GM21447 (cell line): ENCODE data around the gene DUXA.
"Not testable (repeated sequence)": the region's sequence is repeated elsewhere in the genome, so short reads cannot be mapped to it uniquely, and the experiment has no call there.

ENCODE experiments used
- ATAC-seq: cut with Tn5 transposase; IDR thresholded peaks from one replicate; pipeline ENCODE4 v1.9.1; 2021; ENCODE audit not compliant: unreplicated experiment

The DUXA gene

DNA sequence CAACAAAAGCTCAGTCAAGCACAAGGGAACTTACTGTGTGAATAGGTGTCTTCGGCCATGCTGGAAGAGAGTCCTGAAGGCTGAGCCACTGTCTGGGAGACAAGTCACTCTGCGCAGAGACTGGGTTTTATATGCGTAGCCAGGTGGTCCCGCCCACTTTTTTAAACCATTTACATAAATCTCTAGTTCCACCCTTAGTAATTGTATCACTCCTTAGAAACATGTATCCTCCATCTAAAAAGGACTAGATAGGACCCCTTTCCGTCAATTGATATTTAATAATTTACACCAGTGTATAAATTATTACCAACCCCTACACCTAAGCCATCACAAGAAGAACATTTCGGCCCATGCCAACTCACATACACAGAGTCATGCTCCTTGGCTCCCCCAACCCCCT is at the start of gene DUXA:
TSS of gene DUXA (minus strand) at position 101 of the 400 bp plus-strand sequence. CDS start at position 59, 42 bp downstream.
- no peak for ATAC-seq

GRCh38 chr19:57212109-57212508 is 44.8 kb upstream of the DUXA start:
- no peak for ATAC-seq

DNA sequence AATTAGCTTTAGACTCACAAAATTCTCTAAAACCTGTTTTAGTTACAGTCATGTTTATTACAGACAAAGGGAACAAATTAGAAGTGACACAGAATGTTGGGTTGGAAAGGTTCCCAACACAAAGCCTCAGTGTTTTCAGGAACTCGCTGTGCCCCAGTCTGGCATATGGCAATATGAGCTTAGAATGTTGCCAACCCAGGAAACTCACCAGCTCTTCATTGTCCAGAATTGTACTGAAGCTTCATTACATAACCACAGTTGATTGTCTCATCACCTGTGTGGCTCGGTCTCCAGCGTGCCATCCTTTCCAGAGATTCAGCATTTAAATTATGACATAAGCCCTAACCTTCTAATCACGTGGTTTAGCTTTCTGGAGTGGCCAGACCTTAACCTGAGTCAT is 43.1 kb upstream of the DUXA start:
- no peak for ATAC-seq

- ATAC-seq, result no peak
These were observed 34.9 kb upstream of the DUXA start for GRCh38 chr19:57202160-57202559.

DNA sequence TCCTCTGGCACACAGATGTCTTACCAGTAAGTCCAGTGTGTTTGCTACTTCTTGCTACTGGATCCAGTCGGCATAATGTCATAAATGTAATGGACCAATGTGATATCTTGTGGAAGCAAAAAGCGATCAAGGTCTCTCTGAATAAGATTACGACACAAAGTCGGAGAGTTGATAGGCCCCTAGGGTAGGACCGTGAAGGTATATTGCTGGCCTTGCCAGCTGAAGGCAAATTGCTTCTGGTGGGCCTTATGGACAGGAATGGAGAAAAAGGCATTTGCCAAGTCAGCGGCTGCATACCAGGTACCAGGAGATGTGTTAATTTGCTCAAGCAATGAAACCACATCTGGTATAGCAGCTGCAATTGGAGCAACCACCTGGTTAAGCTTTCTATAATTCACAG is 30.6 kb upstream of the DUXA start:
- not testable (repeated sequence) for ATAC-seq

- ATAC-seq, result no peak
These were observed 25.7 kb upstream of the DUXA start for GRCh38 chr19:57192993-57193392.

DNA sequence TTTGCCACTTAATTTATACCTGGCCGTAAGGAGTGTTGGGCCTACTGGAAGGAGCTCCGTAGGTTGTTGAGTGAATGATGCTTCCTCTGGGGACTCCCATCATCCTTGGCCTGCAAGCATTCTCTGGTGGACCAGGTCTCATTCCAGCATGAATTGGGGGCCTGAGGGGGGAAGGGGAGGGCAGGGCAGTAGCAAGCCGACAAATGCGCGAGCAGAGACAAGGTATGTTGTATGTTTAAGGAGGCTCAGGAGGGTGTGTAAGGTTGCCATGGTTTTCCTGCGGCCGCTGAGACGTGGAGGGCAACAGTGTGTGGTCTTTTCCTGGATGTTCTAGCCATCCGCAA is 24.8 kb upstream of the DUXA start:
- ATAC-seq, result no peak

GRCh38 chr19:57191141-57192076 is 24.1 kb upstream of the DUXA start, which contains the start of gene ZNF264:
Gene ZNF264, plus strand, starts transcription at chr19:57191500. Its CDS starts 414 bp downstream, at chr19:57191914.
- ATAC-seq, result peak; percentile 93

DNA sequence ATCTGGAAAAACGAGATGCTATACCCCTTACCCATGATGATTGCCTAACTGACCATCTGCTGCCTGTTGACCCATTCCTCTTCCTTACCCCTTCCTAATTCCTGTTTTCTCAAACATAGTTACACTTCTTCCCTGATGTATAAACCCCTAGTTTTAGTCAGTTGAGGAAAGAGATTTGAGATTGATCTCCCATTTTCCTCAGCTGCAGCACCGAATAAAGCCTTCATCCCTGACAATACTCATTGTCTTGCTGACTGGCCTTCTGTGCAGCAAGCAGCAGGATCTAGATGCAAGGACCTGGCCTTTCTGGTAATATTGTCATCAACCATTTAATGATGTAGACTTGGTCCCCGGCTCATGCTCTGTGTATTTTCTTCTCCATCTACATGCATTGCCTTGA is 23.0 kb upstream of the DUXA start:
- ATAC-seq, result no peak

DNA sequence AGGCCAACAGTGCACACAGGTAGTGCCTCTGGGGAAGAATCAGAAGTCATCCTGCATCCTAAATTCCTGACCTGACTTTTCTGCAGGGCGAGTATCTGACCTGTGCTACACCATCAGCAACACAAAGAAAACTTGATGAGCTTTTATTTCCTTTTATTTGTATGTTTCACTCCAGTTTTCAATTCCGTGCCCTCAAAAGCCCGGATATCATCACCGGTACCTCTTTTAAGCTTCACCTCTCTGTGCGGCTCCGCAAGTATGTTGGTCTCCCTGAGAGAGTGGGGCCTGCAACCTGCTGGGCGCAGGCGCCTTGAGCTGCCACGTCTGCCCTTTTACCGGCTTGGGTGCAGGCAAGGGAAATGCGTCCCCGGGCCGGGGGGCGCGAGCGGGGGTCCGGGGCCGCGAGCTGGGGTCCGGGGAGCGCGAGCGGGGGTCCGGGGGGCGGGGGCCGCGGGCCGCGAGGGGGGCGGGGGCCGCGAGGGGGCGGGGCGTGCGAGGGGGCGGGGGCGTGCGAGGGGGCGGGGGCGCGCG is 4.3 kb upstream of the DUXA start:
- no peak for ATAC-seq

- ATAC-seq, result no peak
These were observed 1.4 kb downstream of the DUXA start for GRCh38 chr19:57165846-57166245.

GRCh38 chr19:57161985-57162539 is 5.2 kb downstream of the DUXA start:
- ATAC-seq, result no peak

DNA sequence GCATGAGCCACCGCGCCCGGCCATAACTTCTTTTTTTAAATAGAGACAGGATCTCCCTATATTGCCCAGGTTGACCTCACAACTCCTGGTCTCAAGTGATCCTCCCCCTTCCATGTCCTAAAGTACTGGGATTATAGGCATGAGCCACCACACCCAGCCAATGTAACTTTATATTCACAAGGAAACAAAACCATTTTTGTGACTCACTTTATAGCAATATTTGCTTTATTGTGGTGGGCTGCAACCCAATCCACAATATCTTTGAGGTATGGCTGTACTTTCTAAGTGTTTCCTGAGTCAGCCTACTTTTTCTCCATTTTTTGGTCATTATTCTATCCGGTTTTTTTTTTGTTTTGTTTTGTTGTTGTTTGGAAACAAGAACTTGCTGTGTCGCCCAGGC is 14.4 kb downstream of the DUXA start:
- ATAC-seq, result no peak

- no peak for ATAC-seq
These were observed 25.6 kb downstream of the DUXA start for GRCh38 chr19:57141699-57142098.

DNA sequence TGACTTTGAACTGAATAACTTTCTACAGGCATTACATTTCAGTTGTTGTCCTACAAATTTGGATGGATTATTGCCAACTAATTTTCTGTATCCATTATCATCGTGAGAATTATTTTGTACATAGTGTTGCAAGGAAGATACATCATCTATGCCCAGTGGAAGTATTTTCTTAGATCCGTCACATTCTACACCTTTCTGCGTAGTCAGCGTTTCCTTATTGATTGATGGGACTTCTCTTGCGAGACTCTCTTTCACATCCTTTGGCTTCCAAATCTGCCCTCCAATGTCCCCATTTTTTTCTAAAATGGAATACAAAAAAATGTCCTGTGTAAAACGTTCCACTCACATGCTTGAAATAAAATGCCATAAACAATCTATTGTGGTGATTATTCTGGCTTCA is 31.5 kb downstream of the DUXA start:
- no peak for ATAC-seq

DNA sequence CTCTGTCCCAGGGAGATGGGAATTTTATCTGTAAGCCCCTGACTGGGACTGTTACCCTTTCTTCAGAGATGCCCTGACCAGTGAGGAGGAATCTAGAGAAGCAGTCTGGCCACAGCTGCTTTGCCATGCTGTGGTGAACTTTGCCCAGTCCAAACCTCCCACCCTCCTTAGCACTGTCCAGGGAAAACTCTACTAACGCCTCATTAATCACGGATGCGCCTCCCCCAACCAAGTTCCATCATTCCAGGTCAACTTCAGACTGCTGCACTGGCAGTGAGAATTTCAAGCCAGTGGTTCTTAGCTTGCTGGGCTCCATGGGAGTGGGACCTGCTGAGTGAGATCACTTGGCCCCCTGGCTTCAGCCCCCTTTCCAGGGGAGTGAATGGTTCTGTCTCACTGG is 39.9 kb downstream of the DUXA start:
- ATAC-seq, result not testable (repeated sequence)

GRCh38 chr19:57123882-57124281 is 43.4 kb downstream of the DUXA start:
- ATAC-seq, result no peak

GRCh38 chr19:57118848-57119247 is 48.4 kb downstream of the DUXA start:
- ATAC-seq, result no peak

DNA sequence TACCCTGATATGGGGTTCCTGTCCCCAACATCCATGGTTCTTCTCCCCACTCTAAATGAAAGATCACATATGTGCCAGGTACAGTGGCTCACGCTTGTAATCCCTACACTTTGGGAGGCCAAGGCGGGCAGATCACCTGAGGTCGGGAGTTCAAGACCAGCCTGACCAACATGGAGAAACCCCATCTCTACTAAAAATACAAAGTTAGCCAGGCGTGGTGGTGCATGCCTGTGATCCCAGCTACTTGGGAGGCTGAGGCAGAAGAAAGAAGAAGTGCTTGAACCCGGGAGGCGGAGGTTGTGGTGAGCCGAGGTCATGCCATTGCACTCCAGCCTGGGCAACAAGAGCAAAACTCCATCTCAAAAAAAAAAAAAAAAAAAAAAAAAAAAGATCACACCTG is 53.8 kb downstream of the DUXA start:
- not testable (repeated sequence) for ATAC-seq

DNA sequence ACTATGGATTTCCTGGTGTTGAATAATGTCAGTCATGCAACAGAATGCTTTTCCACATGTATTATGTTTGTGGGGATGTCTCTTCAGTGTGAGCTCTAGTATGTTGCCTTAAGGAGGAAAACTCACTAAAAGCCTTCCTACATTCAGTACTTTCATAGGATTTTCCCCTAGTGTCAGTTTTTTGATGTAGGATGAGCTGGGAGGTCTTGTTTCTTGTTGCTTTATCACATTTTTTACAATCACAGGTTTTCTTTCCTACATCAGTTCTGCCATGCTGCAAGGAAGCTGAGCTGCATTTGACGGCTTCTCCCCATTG is 56.0 kb downstream of the DUXA start:
- ATAC-seq, result no peak

DNA sequence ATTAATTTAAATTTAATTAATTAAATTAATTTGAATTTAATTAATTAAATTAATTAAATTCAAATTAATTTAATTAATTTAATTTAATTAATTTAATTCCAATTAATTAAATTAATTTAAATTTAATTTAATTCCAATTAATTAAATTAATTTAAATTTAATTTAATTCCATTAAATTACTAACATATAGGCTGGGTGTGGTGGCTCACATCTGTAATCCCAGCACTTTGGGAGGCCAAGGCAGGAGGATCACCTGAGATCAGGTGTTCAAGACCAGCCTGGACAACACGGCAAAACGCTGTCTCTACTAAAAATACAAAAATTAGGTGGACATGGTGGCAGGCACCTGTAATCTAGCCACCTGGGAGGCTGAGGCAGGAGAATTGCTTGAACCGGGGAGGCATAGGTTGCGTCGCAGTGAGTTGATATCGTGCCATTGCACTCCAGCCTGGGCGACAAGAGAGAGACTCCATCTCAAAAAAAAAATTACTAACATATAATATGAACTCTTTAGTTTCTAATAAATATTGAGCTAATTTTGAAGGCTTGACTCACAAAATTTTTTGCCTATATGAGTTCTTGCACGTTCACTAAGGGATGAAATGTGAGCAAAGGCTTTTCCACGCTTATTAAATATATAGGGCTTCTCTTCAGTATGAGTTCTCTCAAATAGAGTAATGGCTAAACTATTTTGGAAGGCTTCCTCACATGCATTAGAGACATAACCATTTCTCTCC is 56.5 kb downstream of the DUXA start:
- no peak for ATAC-seq
